Neural progenitor cell (in vitro differentiated cells): ENCODE measurements around the gene WDR3. TPM values are rescaled to one million over a fixed set of nuclear protein-coding genes. Genes with fewer than 3 reads are reported as not detected.
A peak's percentile ranks its signal among the peaks of the same experiment; 100 is the strongest.

Source experiments
- DNase-seq: peaks from one replicate; pipeline ENCODE4 v3.0.0-alpha.2; 2016; ENCODE audit warnings: low spot score
- H2AFZ ChIP-seq: fragments of 200-600 bp; sonication (generic); replicated peaks from 2 replicates; pipeline ENCODE4 v1.6.1; 2016; ENCODE audit warnings: antibody characterized with exemption
- H3F3A ChIP-seq: fragments of 200-600 bp; sonication (generic); 2 replicates; pipeline ENCODE4 v1.6.1; 2016; ENCODE audit warnings: antibody characterized with exemption, low read depth
- H3K27ac ChIP-seq: fragments of 200-600 bp; sonication (generic); 2 replicates; pipeline ENCODE4 v1.5.1; 2016; ENCODE audit warnings: mild to moderate bottlenecking
- H3K27me3 ChIP-seq: fragments of 200-600 bp; sonication (generic); 2 replicates; pipeline ENCODE4 v1.6.1; 2016; ENCODE audit warnings: mild to moderate bottlenecking, moderate library complexity
- H3K36me3 ChIP-seq: fragments of 200-600 bp; sonication (generic); 2 replicates; pipeline ENCODE4 v1.5.1; 2016
- H3K4me1 ChIP-seq: fragments of 200-600 bp; sonication (generic); 2 replicates; pipeline ENCODE4 v1.6.1; 2016; ENCODE audit warnings: mixed run types
- H3K4me2 ChIP-seq: fragments of 200-600 bp; sonication (generic); 2 replicates; pipeline ENCODE4 v1.6.1; 2016
- H3K4me3 ChIP-seq: fragments of 200-600 bp; sonication (generic); 2 replicates; pipeline ENCODE4 v1.5.1; 2016
- H3K79me2 ChIP-seq: fragments of 200-600 bp; sonication (generic); 2 replicates; pipeline ENCODE4 v1.6.1; 2016; ENCODE audit warnings: low read depth
- H3K9ac ChIP-seq: fragments of 200-600 bp; sonication (generic); 2 replicates; pipeline ENCODE4 v1.6.1; 2016
- H3K9me3 ChIP-seq: fragments of 200-600 bp; sonication (generic); 2 replicates; pipeline ENCODE4 v1.5.1; 2016; ENCODE audit warnings: low read depth
- H4K20me1 ChIP-seq: fragments of 200-600 bp; sonication (generic); 2 replicates; pipeline ENCODE4 v1.6.1; 2016; ENCODE audit warnings: low read depth
- H3K27ac Mint-ChIP-seq: 3 replicates; pipeline ENCODE4 v1.8.0; 2021; ENCODE audit warnings: mixed read lengths
- H3K27me3 Mint-ChIP-seq: 2 replicates; pipeline ENCODE4 v1.8.0; 2022; ENCODE audit warnings: low read depth, mild to moderate bottlenecking, inconsistent platforms, moderate library complexity, mixed read lengths; ENCODE audit not compliant: insufficient read depth
- H3K36me3 Mint-ChIP-seq: 3 replicates; pipeline ENCODE4 v1.8.0; 2021; ENCODE audit warnings: mixed read lengths
- H3K4me1 Mint-ChIP-seq: 3 replicates; pipeline ENCODE4 v1.8.0; 2021; ENCODE audit warnings: mixed read lengths
- H3K4me3 Mint-ChIP-seq: 3 replicates; pipeline ENCODE4 v1.8.0; 2021; ENCODE audit warnings: mild to moderate bottlenecking, moderate library complexity, mixed read lengths
- H3K9me3 Mint-ChIP-seq: 3 replicates; pipeline ENCODE4 v1.8.0; 2020; ENCODE audit warnings: mixed read lengths
- EZH2 ChIP-seq: fragments of 200-600 bp; sonication (generic); IDR thresholded peaks from 2 replicates; pipeline ENCODE4 v1.6.1; 2017; ENCODE audit warnings: antibody characterized with exemption, mild to moderate bottlenecking, moderate library complexity
- EZH2phosphoT487 ChIP-seq: fragments of 200-600 bp; sonication (generic); IDR thresholded peaks from 2 replicates; pipeline ENCODE4 v1.6.1; 2017; ENCODE audit warnings: antibody characterized with exemption
- total RNA-seq: library from RNA; depleted of rRNA; stranded (reverse); fragments of >200 nt; gene quantifications from 2 replicates; pipeline ENCODE4 v1.2.3, GENCODE V29; 2015; ENCODE audit warnings: low replicate concordance
- TF ChIP-seq, protein P1 (sequence below): fragments of 200-600 bp; sonication (generic); IDR thresholded peaks from 2 replicates; pipeline ENCODE4 v1.5.1; 2017; ENCODE audit warnings: antibody characterized with exemption, mild to moderate bottlenecking

WDR3 gene
- total RNA-seq, 1 donor from 2014 or later, result 42.4 TPM

DNA sequence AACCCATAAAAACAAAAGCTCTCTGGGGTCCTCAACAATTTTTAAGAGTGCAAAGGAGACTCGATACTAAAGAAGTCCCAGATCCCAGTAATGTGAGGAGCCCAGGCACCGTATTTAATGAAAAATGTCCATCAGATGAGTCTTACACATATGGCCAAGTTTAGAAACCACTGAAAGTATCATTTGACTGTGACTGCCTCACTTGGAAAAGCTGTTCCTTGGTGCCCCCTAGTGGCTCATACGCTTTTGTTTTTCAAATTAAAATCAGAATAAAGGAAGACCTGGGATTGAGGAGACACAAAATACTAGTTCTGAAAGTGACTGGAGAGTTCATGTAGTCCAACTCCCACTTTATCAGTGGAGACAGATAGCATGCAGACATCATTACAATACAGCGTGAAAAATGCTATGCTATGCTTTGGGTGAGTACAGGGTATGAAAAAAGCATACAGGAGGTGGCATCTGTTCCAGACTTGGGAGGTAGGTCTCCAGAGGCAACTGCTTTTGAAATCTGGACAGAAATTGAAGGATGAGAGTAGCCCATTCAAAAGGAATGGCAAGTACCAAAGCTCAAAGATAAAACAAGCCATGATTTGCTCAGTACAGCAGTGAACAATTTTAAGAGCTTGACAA is 33.9 kb upstream of the WDR3 start:
- no peaks in the 10 kb centered on the region for H3K9me3 ChIP-seq
- H3K4me3 ChIP-seq, result no peak overlapping the region
- H3K27ac ChIP-seq, result no peak overlapping the region
- no peaks in the 10 kb centered on the region for H3K4me1 Mint-ChIP-seq
- H4K20me1 ChIP-seq, result no peaks in the 10 kb centered on the region
- no peak overlapping the region for H3K9ac ChIP-seq
- H3K27ac Mint-ChIP-seq, result no peak overlapping the region
- no peak overlapping the region for H3K4me3 Mint-ChIP-seq
- H3F3A ChIP-seq, result peaks cover 7% of the 10 kb centered on the region
- H2AFZ ChIP-seq, result no peak overlapping the region
- H3K27me3 Mint-ChIP-seq, result no peaks in the 10 kb centered on the region
- peak; percentile 76 for DNase-seq
- H3K4me1 ChIP-seq, result no peaks in the 10 kb centered on the region
- no peaks in the 10 kb centered on the region for H3K27me3 ChIP-seq
- H3K9me3 Mint-ChIP-seq, result no peaks in the 10 kb centered on the region
- H3K36me3 Mint-ChIP-seq, result peaks cover 9% of the 10 kb centered on the region
- no peak for TF ChIP-seq EZH2phosphoT487
- TF ChIP-seq, protein P1, sequence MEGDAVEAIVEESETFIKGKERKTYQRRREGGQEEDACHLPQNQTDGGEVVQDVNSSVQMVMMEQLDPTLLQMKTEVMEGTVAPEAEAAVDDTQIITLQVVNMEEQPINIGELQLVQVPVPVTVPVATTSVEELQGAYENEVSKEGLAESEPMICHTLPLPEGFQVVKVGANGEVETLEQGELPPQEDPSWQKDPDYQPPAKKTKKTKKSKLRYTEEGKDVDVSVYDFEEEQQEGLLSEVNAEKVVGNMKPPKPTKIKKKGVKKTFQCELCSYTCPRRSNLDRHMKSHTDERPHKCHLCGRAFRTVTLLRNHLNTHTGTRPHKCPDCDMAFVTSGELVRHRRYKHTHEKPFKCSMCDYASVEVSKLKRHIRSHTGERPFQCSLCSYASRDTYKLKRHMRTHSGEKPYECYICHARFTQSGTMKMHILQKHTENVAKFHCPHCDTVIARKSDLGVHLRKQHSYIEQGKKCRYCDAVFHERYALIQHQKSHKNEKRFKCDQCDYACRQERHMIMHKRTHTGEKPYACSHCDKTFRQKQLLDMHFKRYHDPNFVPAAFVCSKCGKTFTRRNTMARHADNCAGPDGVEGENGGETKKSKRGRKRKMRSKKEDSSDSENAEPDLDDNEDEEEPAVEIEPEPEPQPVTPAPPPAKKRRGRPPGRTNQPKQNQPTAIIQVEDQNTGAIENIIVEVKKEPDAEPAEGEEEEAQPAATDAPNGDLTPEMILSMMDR, result peak; percentile 84
- H3K79me2 ChIP-seq, result no peaks in the 10 kb centered on the region
- no peak overlapping the region for H3K4me2 ChIP-seq
- peaks cover 3% of the 10 kb centered on the region for H3K36me3 ChIP-seq

DNA sequence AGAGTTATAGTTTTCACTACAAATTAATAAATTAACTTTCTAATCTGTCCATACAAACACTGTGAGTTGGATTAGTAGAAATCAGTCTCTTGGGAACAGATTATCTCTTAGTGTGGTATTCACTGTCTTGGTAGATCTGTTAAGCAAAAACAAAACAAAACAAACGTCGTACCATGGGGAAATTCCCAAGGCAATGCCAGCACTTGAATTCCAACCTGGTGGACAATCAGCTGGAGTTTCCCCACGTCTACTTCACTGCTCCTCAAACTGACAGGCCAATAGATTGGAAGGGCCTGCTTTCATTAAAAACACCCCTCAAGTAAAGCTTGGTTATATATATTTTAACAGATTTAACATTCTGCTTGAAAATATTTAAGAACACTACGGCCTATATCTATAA is 32.0 kb upstream of the WDR3 start:
- no peaks in the 10 kb centered on the region for H3K4me1 Mint-ChIP-seq
- H3K27me3 Mint-ChIP-seq, result no peaks in the 10 kb centered on the region

DNA sequence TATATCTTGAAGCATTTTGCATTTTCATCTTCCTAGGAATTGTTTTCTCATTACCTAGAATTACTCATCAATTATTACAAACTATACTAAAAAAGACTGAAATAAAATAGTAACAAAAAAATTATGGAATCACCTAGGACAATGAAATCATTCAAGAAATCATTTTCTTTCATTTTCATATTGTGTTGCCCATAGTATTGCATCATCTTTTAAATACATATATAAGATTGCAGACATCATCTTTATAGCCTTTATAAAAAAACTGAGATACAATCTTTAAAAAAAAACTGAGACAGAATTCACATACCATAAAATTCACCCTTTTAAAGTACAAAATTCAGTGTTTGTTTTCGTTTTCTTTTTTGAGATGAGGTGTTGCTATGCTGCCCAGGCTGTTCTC is 29.7 kb upstream of the WDR3 start:
- Mint-ChIP-seq H3K9me3 (no peaks in the 10 kb centered on the region), H3K4me1 (no peaks in the 10 kb centered on the region), H3K27ac (no peak overlapping the region), H3K4me3 (no peak overlapping the region), H3K36me3 (peaks cover 20% of the 10 kb centered on the region), H3K27me3 (no peaks in the 10 kb centered on the region)
- TF ChIP-seq, protein P1, result no peak
- TF ChIP-seq EZH2 (no peak), EZH2phosphoT487 (no peak)
- no peak for DNase-seq
- Histone ChIP-seq H3K36me3 (peaks cover 3% of the 10 kb centered on the region), H3K27ac (no peak overlapping the region), H2AFZ (no peak overlapping the region), H3F3A (peaks cover 7% of the 10 kb centered on the region), H3K4me3 (no peak overlapping the region), H4K20me1 (no peaks in the 10 kb centered on the region), H3K9ac (no peak overlapping the region), H3K27me3 (no peaks in the 10 kb centered on the region), H3K9me3 (no peaks in the 10 kb centered on the region), H3K4me1 (no peaks in the 10 kb centered on the region), H3K79me2 (no peaks in the 10 kb centered on the region), H3K4me2 (no peak overlapping the region)

More for the DNA sequence above, 32.0 kb upstream of the WDR3 start:
- no peak overlapping the region for H2AFZ ChIP-seq
- H3K27me3 ChIP-seq, result no peaks in the 10 kb centered on the region
- no peak overlapping the region for H3K27ac ChIP-seq
- TF ChIP-seq, protein P1, result no peak
- TF ChIP-seq EZH2phosphoT487 (no peak), EZH2 (no peak)
- peaks cover 16% of the 10 kb centered on the region for H3K36me3 Mint-ChIP-seq
- H3K4me3 ChIP-seq, result no peak overlapping the region
- no peaks in the 10 kb centered on the region for H3K9me3 Mint-ChIP-seq
- peaks cover 7% of the 10 kb centered on the region for H3F3A ChIP-seq
- no peak for DNase-seq
- no peak overlapping the region for H3K4me2 ChIP-seq
- H3K27ac Mint-ChIP-seq, result no peak overlapping the region
- H3K36me3 ChIP-seq, result peaks cover 3% of the 10 kb centered on the region
- no peaks in the 10 kb centered on the region for H3K4me1 ChIP-seq
- H4K20me1 ChIP-seq, result no peaks in the 10 kb centered on the region
- H3K79me2 ChIP-seq, result no peaks in the 10 kb centered on the region
- H3K9ac ChIP-seq, result no peak overlapping the region
- no peaks in the 10 kb centered on the region for H3K9me3 ChIP-seq
- no peak overlapping the region for H3K4me3 Mint-ChIP-seq
